OCI-LY1 (cell line): Measurements from ENCODE around the gene PHOSPHO2.

Source experiments
- EZH2 ChIP-seq: fragments of 200-600 bp; sonication (generic), shearing (Covaris generic); IDR thresholded peaks from 2 replicates; pipeline ENCODE4 v1.8.0; 2017; ENCODE audit warnings: borderline replicate concordance, mixed run types, mild to moderate bottlenecking, antibody characterized with exemption, low read length, moderate library complexity, mixed read lengths
- TF ChIP-seq, protein P1 (sequence below): fragments of 200-600 bp; sonication (generic), shearing (Covaris generic); IDR thresholded peaks from 2 replicates; pipeline ENCODE4 v1.5.1; 2017; ENCODE audit warnings: mild to moderate bottlenecking, antibody characterized with exemption, low read length, moderate library complexity, mixed read lengths

DNA sequence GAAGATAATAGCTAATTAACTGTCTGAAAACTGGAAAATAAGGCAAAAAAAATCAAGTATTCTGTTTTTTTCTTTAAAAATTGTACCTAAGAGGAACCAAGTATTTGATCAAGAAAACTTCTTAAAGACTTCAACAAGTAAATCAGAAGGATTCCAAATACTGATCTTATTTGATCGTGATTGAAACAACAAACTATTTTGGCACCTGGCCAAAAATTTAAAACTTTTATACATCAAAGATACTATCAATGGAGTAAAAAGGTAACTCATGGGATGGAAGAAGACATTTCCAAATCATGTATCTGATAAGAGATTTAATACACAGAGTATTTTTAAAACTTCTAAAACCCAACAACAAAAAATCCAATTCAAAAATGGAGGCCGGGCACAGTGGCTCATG lies 46.8 kb upstream of the PHOSPHO2 start:
- TF ChIP-seq, protein P1, sequence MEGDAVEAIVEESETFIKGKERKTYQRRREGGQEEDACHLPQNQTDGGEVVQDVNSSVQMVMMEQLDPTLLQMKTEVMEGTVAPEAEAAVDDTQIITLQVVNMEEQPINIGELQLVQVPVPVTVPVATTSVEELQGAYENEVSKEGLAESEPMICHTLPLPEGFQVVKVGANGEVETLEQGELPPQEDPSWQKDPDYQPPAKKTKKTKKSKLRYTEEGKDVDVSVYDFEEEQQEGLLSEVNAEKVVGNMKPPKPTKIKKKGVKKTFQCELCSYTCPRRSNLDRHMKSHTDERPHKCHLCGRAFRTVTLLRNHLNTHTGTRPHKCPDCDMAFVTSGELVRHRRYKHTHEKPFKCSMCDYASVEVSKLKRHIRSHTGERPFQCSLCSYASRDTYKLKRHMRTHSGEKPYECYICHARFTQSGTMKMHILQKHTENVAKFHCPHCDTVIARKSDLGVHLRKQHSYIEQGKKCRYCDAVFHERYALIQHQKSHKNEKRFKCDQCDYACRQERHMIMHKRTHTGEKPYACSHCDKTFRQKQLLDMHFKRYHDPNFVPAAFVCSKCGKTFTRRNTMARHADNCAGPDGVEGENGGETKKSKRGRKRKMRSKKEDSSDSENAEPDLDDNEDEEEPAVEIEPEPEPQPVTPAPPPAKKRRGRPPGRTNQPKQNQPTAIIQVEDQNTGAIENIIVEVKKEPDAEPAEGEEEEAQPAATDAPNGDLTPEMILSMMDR: no peak
- TF ChIP-seq EZH2: no peak
